ENCODE measurements around the gene NT5C2. TPM values are rescaled to one million over a fixed set of nuclear protein-coding genes. Genes with fewer than 3 reads are reported as not detected.

The NT5C2 gene
- polyA plus RNA-seq, 3 donors = 96.4 to 110 (median 103) TPM

DNA sequence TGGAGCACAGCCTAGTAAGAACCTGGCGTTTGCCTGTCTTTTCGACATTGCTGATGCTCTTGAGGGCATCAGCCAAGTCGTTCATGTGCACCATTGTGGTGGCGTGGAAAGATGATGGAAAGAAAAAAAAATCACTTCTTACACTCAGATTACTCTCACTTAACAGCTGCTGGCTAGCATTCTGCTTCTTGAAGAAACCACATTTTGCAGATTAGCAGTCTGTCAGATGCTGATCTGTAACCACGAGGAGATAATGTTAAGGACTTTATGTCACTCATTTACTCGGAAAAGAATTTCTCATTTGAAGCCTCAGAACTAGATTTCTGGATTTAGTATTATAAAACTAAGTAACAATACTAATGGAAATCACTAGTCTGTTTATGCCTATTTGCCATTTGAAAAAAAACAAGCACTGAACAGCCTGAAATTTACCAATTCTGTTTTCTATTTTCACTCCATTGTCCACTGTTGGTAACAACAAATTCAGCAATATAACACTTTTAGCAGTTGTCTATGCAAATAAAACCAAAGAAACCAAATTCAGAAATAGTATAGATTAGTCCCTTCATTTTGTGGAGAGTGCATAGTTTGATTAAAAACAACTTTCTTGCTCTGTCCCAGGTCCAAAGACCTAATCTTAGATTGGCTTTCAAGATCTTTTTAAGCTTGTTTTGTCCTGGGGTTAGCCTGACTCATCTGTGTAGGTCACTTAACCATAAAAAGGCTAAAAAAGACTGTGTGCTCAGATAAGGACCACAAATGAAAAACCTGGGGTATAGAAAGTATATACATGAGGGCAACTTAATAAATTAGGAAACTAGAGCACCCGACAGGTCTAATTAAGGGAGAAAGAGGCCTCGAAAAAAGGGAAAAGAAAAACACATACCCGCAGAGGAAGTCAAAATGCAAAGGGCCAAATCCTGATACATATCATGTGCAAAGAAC lies 67.5 kb downstream of the NT5C2 start:
- no peak for DNase-seq (ENCODE audit: low read depth in 3 of 3, low spot score in 2 of 3)

DNA sequence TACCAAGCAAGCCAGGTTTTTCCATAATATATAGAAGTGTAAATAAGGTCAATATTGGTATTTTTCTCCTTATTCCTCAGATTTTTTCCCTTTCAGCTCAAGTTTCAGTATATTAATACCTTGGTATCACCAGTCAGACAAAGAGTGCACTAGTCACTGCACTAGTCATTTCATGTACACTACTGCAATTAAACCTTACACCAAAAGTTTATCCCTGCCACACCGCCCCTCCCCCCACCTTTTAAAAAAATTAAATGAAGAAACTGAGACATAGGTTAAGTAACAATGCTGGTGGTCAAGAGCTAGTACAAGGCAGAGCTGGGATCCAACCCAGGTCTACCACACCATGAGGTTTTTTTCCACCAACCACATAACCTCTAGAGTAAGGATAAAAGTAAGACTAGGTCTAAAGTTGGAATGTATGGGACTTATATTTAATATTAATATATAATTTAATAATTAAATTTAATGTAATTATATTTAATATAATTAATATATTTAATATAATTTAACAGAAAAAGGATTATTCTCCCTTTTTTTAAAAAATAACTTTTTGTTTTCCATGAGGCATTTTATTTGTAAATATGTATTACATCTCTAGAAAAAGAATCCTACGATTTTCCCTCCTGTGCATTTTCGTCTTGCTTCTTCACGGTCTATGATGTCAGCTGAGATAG lies 68.5 kb downstream of the NT5C2 start:
- DNase-seq (ENCODE audit: low read depth in 3 of 3, low spot score in 2 of 3) = no peak

DNA sequence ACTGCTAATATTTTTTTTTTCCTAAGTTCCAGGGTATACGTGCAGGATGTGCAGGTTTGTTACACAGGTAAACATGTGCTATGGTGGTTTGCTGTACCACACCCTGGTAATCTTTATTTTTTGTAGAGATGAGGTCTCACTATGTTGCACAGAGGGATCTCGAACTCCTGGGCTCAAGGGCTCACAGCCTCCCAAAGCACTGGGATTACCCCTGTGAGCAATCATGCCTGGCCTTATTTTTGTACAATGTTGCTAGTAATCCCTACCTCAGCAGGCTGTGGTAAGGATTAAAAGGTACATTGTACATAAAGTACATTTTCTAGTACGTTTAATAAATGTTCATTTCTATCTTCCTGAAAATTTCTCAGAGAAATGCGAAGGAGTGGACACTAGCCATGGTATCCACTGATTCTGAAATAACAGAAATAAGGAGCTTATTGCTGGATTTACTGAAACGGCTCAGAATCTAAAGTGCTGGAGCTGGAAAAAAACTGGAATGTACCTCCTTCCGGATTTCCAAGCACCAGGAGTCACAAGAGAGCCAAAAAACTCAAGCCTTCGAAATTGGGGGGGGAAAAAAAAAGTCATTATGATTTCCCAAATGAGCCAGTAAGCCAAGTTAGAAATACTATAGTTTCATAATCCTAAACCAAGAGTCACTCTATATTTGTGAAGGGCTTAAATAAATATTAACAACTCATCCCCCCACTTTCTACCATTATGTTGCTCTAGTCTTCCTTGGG lies 69.6 kb downstream of the NT5C2 start:
- no peak for DNase-seq (ENCODE audit: low read depth in 3 of 3, low spot score in 2 of 3)

DNA sequence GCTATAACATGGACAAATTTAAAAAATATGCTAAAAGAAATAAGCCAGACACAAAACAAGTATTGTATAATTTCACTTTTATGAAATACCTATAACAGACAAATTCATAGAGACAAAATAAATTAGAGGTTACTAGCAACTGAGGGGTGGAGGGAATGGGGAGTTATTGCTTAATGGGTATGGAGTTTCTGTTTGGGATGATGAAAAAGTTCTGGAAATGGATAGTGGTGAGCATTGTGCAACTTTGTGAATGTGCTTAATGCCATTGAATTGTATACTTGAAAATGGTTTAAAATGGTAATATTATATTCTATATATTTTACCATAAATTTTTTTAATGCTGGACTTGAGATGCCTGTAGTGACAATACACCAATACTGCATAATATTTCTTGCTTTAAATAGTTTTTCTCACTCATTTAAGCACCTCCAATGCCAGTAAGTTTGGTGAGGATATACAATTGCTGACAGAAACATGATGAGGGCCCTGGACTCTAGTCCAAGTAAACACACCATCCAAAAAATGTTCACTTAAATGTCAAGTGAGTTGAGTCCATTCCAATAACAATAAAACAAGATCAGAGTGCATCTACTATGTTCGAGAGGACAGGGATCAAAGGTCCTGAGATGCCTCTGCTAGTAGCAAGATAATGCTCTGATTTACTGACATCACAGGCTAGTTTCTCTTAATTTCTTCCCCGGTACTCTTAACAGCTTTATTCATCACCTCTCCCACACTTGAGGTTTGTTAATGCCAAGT lies 71.9 kb downstream of the NT5C2 start:
- DNase-seq (ENCODE audit: low read depth in 3 of 3, low spot score in 2 of 3) = no peak

DNA sequence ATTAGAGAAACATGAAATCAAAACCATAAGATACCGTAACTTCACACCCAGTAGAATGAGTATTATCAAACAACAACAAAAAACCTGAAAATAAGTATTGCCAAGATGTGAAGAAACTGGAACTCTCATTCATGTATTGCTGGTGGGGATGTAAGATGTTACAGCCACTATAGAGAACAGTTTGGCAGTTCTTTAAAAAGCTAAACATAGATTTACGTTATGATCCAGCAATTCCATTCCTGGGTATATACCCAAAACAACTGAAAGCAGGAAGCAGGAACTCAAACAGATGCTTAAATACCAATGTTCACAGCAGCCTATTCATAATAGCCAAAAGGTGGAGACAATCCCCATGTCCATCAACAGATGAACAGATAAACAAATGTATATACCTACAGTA lies 72.5 kb downstream of the NT5C2 start:
- no peak for DNase-seq (ENCODE audit: low read depth in 3 of 3, low spot score in 2 of 3)

DNA sequence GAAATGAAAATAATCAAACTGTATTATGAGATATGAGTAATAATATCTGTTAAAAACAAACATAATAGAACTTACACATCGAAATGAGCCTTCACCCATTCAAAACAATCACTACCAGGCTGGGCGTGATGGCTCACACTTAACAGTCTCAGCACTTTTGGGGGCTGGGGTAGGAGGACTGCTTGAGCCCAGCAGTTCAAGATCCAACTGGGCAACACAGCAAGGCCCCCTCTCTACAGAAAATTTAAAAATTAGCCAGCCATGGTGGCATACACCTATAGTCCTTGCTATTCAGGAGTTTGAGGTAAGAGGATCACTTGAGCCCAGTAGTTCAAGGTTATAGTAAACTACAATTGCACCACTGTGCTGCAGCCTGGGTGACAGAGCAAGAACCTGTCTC lies 75.8 kb downstream of the NT5C2 start:
- DNase-seq (ENCODE audit: low read depth in 3 of 3, low spot score in 2 of 3) = no peak

DNA sequence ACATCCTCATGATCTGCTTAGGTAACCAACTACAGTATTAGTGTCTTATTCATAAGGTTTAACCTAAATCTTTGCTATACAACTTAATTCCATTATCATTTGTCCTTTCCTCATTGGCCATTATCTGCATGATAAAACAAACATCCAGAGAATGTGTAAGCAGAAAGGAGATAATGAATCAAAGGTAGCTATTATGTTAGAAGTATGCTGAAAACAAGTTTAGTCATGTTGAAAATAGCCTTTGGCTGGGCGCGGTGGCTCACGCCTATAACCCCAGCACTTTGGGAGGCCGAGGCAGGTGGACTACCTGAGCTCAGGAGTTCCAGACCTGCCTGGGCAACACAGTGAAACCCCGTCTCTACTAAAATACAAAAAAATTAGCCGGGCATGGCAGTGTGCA lies 78.2 kb downstream of the NT5C2 start:
- no peak for DNase-seq (ENCODE audit: low read depth in 3 of 3, low spot score in 2 of 3)

DNA sequence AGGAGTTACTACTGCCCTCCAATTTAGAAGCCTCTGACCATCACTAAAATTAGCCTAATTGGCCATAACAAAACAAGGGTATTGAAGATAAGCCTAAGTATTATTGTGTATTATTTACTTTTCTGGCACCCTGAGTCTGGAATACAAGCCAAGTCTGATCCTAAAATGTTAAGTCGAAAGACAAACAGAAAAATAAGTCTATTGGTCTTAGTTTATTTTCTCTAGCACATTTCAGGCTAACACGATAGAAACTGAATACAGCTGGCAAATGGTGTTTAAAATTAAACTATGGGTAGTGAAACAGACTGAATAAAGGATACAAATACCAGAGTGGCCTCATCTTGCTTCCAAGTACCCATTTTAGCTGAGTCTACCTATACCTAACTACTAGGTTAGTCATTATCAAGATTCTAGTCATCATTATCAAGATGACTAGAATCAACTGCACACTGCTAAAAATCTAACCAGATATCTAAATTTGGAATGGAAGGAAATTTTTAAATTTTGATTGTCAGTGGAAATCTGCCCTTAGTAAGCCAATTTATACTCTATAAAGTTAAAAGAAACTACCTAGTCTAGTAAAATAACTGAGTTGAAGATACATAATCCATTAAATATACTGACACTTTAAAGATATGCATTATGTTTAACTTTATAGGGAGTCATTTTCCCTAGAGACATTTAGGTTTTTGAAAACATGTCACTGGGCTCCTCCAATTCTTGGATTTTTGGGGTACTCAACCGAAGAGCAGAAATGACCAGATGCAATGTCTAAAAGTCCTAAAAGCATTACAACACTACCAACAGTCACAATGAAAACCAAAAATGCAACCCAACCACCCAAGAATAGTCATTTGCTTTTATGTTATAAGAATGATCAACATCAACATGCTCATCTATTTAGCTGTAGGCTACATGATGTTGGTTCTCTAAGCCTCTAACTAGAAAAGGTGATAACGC lies 80.9 kb downstream of the NT5C2 start:
- no peak for DNase-seq (ENCODE audit: low read depth in 3 of 3, low spot score in 2 of 3)

DNA sequence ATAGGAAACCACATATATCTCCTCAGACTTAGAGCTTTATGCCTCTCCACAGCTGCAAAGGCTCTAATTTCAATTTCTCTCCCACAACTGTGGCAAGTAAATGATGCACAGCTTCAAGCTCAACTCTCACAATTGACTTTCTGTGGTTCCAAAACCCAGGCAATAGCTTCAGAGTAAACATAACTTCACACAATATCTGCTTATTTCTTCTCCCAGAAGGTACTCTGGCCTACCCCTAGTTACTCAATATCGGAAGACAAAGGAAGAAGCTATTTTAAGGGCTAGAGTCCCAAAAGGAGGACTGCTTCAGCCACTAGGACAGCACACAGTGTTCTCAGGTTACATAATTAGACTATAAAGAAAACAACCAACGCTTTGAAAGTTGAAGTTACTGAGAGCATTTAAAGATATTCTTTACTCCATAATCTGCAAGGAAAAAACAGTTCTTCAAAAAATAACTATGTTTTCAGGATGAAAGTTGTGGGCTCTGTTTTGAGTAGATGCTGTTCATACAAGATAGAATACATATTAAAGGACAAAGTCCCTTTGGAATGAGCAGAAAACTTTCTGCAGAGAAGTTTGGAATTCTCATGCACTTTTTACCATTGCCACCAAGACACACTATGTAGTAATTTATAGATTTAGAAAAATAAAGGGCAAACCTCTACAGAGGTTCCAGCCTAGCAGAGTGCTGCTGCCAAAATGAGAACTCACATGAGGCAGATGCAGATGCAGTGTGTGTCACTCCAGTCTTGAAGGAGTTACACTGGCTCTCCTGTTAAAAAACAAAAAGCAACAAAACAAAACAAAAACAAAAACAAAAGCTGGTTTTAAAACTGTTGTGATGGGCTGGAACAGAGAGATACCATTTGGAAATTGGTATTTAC lies 81.8 kb downstream of the NT5C2 start:
- DNase-seq (ENCODE audit: low read depth in 3 of 3, low spot score in 2 of 3) = peak; percentile 17 to 38 (median 20)

DNA sequence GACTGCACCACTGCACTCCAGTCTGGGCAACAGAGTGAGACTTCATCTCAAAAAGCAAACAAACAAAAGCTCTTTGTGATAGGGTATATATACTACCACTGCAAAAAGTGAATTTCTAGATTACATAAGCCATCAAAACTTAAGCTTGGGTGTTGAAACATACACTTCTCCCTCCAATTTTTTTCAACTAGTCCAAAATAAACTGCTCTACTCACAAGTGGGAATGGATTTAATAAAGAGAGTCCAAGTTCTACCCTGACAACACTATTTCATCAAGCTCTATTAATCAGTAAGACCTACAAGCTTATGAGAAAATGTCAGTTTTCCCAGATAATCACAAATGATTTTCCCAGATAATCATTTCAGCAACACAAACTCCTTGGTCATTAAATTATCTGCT lies 82.7 kb downstream of the NT5C2 start:
- DNase-seq (ENCODE audit: low read depth in 3 of 3, low spot score in 2 of 3) = no peak

DNA sequence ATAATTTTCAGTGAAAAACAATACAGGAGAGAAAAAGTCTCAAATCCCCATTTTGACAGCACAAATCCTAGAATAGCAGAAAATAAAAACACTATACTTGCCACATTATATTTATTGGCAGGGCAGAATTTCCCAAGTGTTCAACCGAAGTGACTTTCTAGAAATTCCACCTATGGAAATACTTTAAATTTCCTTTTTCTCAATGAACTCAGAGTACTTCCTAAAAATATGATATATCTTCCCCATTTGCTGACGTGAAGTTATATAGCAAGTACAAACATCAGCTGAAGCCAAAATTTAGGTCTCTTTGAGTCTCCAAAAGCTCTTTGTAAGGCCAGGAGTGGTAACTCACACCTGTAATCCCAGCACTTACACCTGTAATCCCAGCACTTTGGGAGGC lies 83.3 kb downstream of the NT5C2 start:
- no peak for DNase-seq (ENCODE audit: low read depth in 3 of 3, low spot score in 2 of 3)

DNA sequence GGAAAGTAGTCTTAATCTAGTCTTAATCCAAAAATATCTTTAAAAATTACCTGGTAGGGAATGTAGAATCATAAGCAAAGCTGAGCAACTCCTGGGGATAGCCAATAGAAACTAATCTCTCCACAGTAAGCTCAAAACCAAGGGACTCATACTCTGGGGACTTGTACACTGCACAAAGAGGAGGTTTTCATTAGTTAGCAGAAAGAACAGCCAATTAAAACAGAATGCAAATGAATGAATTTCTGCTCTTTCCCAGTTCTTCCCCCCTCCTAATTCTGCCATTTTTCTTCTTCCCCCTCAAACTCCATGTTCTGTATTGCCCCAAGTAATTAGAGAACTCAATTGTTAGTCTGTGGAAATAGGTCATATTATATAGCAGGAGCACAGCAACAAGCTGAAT lies 86.5 kb downstream of the NT5C2 start:
- DNase-seq (ENCODE audit: low read depth in 3 of 3, low spot score in 2 of 3) = no peak

DNA sequence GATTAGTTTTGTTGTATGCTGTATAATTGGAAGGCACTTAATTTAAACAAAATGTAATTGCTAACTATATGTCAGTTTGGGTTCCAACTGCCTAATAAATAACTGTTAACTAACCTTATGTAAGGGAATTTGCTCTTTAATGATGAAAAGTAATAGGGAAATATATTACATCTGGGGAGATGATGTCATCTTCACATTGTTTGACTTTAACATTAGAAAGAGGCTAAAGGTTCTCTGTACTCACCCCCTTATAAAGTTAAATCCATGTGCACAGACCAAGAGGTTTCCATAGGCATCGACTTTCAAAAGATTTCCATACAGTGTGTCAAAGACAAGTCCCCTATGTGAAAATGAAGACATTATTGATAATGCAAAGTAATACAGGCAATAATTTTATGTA lies 87.6 kb downstream of the NT5C2 start:
- DNase-seq (ENCODE audit: low read depth in 3 of 3, low spot score in 2 of 3) = no peak

DNA sequence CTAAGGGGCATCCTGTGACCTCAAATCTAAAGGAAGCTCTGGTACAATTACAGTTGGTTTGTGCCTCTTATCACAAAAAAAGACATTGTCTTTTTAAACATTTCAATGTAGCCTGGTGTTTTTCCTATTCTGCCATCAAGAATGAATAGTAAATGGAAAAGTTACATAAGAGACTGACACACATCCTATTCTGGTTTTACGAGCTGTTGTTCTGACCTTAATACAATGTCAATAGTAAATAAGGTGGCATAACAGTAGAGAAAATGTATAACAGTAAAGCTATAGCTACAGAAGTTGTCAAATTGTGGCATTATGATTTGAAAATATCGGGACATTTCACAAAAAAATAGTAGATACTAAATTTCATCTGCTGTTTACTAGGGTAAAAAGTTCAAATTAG lies 88.4 kb downstream of the NT5C2 start:
- no peak for DNase-seq (ENCODE audit: low read depth in 3 of 3, low spot score in 2 of 3)

DNA sequence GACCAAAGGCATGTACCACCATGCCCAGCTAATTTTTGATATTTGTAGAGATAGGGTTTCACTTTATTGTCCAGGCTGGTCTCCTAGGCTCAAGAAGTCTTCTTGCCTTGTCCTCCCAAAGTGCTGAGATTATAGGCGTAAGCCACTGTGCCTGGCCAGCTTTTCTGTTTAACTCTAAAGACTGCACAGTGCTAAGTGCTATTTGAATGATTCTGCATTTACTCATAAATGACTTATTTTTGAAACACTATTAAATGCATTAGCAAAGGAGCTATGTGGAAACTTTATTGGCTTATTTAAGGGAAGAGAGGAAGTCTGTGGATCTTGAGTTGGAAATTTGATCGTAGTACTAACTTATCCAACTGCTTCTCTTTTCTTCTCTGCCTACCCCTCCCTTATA lies 89.1 kb downstream of the NT5C2 start:
- no peak for DNase-seq (ENCODE audit: low read depth in 3 of 3, low spot score in 2 of 3)

DNA sequence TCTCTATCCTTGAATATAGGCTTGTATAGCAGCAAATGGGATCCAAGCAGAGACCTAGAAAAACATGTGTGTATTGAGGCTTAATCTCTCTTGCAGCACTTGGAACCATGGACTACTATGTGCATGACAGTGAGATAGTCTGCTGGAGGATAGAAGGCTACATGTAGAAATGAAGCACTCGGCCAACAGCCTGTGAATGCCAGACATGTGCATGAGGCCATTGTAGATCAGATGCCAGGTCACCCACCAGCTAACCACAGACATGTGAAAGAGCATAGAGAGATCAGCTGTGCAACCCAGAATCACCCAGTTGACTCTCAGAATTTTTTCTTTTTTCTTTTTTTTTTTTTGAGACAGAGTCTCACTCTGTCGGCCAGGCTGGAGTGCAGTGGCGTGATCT lies 90.9 kb downstream of the NT5C2 start:
- DNase-seq (ENCODE audit: low read depth in 3 of 3, low spot score in 2 of 3) = no peak

DNA sequence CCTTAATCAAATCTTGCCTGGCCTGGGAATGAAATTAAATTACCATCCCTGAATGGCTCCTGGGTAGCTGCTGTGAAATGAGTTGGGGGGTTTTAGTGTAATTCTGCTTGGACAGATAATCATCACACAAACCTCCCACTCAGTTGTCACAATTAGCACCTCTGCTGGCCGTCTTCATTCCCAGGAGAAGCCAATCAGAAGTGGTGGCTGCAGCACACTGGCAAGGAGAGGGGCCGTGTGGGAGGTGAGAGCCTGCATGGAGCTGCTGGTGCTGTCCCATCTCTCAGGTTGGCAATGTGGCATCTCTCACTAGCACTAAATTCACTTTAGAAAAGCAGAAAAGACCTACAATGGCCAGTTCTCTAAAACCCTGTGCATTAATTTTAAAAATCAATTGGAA lies 92.5 kb downstream of the NT5C2 start:
- no peak for DNase-seq (ENCODE audit: low read depth in 3 of 3, low spot score in 2 of 3)

DNA sequence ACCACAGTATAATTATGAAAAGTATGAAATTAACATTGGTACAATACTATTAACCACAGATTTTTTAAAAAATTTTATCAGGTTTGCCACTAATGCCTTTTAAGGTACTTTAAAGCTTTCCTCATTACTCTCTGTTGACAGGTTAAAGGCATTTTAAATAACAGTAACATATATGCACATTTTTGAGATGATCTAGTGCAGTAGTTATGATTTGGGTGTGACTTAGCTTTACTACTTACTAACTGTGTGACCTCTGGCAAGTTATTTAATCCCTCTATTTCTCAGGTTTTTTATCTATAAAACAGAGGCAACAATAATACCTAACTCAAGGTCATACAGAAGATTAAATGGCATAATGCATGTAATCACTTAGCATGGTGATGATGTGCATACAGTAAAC lies 94.8 kb downstream of the NT5C2 start:
- DNase-seq (ENCODE audit: low read depth in 3 of 3, low spot score in 2 of 3) = no peak

DNA sequence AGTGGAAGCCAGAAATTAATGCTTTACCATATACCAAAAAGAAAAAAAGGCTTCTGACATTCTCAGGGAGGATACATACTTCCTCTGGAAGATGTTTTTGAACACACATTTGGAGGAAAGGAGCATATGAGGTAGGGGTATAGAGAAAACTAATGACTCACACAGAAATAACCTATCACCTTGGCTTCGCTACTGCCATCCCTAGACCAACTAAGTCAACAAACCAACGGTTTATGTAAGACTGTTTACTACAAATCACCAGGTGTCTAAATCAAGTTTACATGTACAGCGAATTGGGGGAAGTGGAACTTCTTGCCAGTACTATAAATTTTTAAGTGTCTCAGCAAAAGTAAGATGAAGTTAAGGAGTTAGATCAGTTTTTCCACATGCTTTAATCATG lies 96.9 kb downstream of the NT5C2 start:
- no peak for DNase-seq (ENCODE audit: low read depth in 3 of 3, low spot score in 2 of 3)
